Thoracic aorta (tissue), 2 donors: ENCODE measurements around the gene PSMB10. TPM values are rescaled to one million over a fixed set of nuclear protein-coding genes. Genes with fewer than 3 reads are reported as not detected.

ENCODE experiments used
- ATAC-seq: fragments of 150-250 bp; one replicate; pipeline ENCODE4 v1.8.0; 2017; ENCODE audit warnings: low read depth; ENCODE audit not compliant: insufficient number of reproducible peaks, low FRiP score
- DNase-seq: peaks from one replicate; pipeline ENCODE4 v3.0.0-alpha.2; 2020; ENCODE audit warnings: low spot score
- H3K27ac ChIP-seq, 2 donors: fragments of 200-600 bp; sonication (generic); 1 replicate in 1 of 2; 2 replicates in 1 of 2; pipeline ENCODE4 v1.5.1; 2016; ENCODE audit warnings: mild to moderate bottlenecking in 2 of 2, moderate library complexity in 2 of 2
- H3K27me3 ChIP-seq: fragments of 200-600 bp; sonication (generic); replicated peaks from 2 replicates; pipeline ENCODE4 v1.6.0; 2016; ENCODE audit warnings: mild to moderate bottlenecking; ENCODE audit not compliant: insufficient read depth
- H3K36me3 ChIP-seq: fragments of 200-600 bp; sonication (generic); one replicate; pipeline ENCODE4 v1.5.1; 2016
- H3K4me1 ChIP-seq, 2 donors: fragments of 200-600 bp; sonication (generic); 1 replicate in 1 of 2; 2 replicates in 1 of 2; pipeline versions ENCODE4 v1.5.1 to v1.6.0; 2016; ENCODE audit warnings: low read depth in 2 of 2, mild to moderate bottlenecking in 1 of 2; ENCODE audit not compliant: control insufficient read depth in 1 of 2
- H3K4me3 ChIP-seq: fragments of 200-600 bp; sonication (generic); 2 replicates; pipeline ENCODE4 v1.5.1; 2016; ENCODE audit warnings: mild to moderate bottlenecking
- H3K9me3 ChIP-seq: fragments of 200-600 bp; sonication (generic); 2 replicates; pipeline ENCODE4 v1.5.1; 2016
- total RNA-seq, 2 donors: library from RNA; depleted of rRNA; stranded (reverse); fragments of >200 nt; gene quantifications; one replicate each; pipeline versions ENCODE4 v1.1.0 to v1.2.3, GENCODE V29; 2016
- TF ChIP-seq, protein P1 (sequence below): fragments of 200-600 bp; sonication (generic); IDR thresholded peaks from one replicate; pipeline ENCODE4 v1.5.1; 2019; ENCODE audit warnings: antibody characterized with exemption

Gene PSMB10
- total RNA-seq, 2 donors from 2014 or later: 19.8 to 52.7 TPM

DNA sequence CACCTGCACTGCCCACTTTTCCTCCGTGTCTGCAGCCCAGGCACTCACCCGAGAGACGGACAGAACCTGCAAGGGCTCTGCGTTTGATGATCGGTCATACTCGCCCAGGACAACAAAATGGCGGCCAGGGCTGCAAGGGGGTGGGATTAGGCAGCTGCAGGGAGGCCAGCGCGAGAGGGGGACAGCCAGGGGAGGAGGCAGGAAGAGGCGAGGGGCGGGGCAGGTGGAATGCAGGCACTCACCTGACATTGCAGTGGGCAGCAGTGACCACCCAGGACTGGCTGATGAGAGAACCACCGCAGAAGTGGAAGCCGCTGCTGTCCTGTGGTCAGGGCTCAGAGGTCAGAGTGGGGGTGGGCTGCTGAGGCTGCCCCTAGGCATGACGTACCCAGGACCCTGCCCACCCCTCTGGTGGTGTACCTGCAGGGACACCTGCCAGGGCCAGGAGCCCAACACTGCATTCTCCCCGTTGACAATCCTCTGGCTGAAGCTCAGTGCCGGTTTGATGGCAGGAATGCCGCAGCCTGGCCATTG, 5.9 kb downstream of the PSMB10 start:
- TF ChIP-seq, protein P1, sequence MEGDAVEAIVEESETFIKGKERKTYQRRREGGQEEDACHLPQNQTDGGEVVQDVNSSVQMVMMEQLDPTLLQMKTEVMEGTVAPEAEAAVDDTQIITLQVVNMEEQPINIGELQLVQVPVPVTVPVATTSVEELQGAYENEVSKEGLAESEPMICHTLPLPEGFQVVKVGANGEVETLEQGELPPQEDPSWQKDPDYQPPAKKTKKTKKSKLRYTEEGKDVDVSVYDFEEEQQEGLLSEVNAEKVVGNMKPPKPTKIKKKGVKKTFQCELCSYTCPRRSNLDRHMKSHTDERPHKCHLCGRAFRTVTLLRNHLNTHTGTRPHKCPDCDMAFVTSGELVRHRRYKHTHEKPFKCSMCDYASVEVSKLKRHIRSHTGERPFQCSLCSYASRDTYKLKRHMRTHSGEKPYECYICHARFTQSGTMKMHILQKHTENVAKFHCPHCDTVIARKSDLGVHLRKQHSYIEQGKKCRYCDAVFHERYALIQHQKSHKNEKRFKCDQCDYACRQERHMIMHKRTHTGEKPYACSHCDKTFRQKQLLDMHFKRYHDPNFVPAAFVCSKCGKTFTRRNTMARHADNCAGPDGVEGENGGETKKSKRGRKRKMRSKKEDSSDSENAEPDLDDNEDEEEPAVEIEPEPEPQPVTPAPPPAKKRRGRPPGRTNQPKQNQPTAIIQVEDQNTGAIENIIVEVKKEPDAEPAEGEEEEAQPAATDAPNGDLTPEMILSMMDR: no peak
- H3K36me3 ChIP-seq: peaks cover 22% of the 10 kb centered on the region
- H3K27me3 ChIP-seq: no peaks in the 10 kb centered on the region
- DNase-seq: no peak
- H3K4me1 ChIP-seq: peaks cover 14 to 27% of the 10 kb centered on the region in 2 donors
- no peak overlapping the region for H3K4me3 ChIP-seq
- no peak for ATAC-seq
- no peaks in the 10 kb centered on the region for H3K9me3 ChIP-seq
- H3K27ac ChIP-seq: no peak overlapping the region

DNA sequence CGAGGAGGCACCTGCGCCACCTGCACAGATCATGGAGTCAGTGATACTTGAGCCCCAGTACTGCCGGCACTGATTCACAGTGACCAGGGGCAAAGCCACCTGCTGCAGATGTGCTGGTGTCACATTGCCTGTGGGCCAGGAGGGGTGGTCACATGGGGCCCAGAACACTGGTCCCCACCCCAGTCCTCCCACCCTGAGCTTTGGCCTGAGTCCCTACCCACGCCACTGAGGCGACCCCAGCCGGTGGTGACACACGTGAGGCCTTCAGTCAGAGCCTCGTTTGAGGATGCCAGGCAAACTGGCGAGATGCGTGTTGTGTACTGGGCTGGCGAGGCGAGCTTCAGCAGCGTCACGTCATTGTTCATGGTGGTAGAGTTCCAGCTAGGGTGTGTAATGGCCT, 6.5 kb downstream of the PSMB10 start:
- no peaks in the 10 kb centered on the region for H3K27me3 ChIP-seq
- H3K27ac ChIP-seq: no peak overlapping the region
- TF ChIP-seq, protein P1: no peak
- ATAC-seq (no peak), DNase-seq (no peak)
- peaks cover 15 to 29% of the 10 kb centered on the region in 2 donors for H3K4me1 ChIP-seq
- peaks cover 22% of the 10 kb centered on the region for H3K36me3 ChIP-seq
- H3K9me3 ChIP-seq: no peaks in the 10 kb centered on the region
- no peak overlapping the region for H3K4me3 ChIP-seq

DNA sequence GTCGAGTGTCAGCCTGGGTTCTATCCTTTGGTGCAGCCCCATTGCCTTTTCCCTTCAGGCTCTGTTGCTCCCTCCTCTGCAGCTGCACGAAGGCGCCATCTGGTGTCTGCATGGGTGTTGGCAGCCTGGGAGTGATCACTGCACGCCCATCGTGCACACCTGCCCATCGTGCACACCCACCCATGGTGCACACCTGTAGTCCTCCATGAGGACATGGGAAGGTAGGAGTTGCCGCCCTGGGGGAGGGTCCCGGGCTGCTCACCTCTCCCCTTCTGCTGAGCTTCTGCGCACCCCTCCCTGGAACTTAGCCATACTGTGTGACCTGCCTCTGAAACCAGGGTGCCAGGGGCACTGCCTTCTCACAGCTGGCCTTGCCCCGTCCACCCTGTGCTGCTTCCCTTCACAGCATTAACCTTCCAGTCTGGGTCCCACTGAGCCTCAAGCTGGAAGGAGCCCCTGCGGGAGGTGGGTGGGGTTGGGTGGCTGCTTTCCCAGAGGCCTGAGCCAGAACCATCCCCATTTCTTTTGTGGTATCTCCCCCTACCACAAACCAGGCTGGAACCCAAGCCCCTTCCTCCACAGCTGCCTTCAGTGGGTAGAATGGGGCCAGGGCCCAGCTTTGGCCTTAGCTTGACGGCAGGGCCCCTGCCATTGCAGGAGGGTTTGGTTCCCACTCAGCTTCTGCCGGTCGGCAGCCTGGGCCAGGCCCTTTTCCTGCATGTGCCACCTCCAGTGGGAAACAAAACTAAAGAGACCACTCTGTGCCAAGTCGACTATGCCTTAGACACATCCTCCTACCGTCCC, 7.9 kb downstream of the PSMB10 start:
- Histone ChIP-seq H3K4me1 (peaks cover 8 to 19% of the 10 kb centered on the region in 2 donors), H3K9me3 (no peaks in the 10 kb centered on the region), H3K36me3 (peaks cover 22% of the 10 kb centered on the region), H3K27me3 (no peaks in the 10 kb centered on the region), H3K27ac (no peak overlapping the region), H3K4me3 (no peak overlapping the region)
- no peak for ATAC-seq
- TF ChIP-seq, protein P1: peak; percentile 83
- DNase-seq: no peak

DNA sequence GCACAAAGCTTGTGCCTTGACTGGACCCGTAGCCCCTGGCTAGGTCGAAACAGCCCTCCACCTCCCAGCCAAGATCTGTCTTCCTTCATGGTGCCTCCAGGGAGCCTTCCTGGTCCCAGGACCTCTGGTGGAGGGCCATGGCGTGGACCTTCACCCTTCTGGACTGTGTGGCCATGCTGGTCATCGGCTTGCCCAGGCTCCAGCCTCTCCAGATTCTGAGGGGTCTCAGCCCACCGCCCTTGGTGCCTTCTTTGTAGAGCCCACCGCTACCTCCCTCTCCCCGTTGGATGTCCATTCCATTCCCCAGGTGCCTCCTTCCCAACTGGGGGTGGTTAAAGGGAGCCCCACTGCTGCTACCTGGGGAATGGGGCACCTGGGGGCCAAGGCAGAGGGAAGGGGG, 8.5 kb downstream of the PSMB10 start:
- no peak for ATAC-seq

More for the DNA sequence above, 8.5 kb downstream of the PSMB10 start:
- Histone ChIP-seq H3K4me3 (no peak overlapping the region), H3K36me3 (peaks cover 22% of the 10 kb centered on the region), H3K27ac (no peak overlapping the region), H3K9me3 (no peaks in the 10 kb centered on the region), H3K4me1 (peaks cover 8 to 19% of the 10 kb centered on the region in 2 donors), H3K27me3 (no peaks in the 10 kb centered on the region)
- TF ChIP-seq, protein P1: no peak
- DNase-seq: no peak
